Smooth muscle cell (in vitro differentiated cells): Measurements from ENCODE around the gene ARCN1. TPM values are rescaled to one million over a fixed set of nuclear protein-coding genes. Genes with fewer than 3 reads are reported as not detected.

ENCODE experiments used
- DNase-seq: peaks from one replicate; lab custom pipeline; 2025; ENCODE audit not compliant: unreplicated experiment; lab: John Stamatoyannopoulos, UW
- H2AFZ ChIP-seq: fragments of 200-600 bp; sonication (generic); 2 replicates; pipeline ENCODE4 v1.6.0; 2016; ENCODE audit warnings: antibody characterized with exemption, low read depth, mild to moderate bottlenecking
- H3F3A ChIP-seq: fragments of 200-600 bp; sonication (generic); 2 replicates; pipeline ENCODE4 v1.6.0; 2017; ENCODE audit warnings: antibody characterized with exemption, low read depth
- H3K27ac ChIP-seq: fragments of 200-600 bp; sonication (generic); 2 replicates; pipeline ENCODE4 v1.5.1; 2016; ENCODE audit warnings: low read depth, mild to moderate bottlenecking
- H3K27me3 ChIP-seq: fragments of 200-600 bp; sonication (generic); 2 replicates; pipeline ENCODE4 v1.6.1; 2016; ENCODE audit warnings: low read depth, mild to moderate bottlenecking
- H3K36me3 ChIP-seq: fragments of 200-600 bp; sonication (generic); 2 replicates; pipeline ENCODE4 v1.5.1; 2016; ENCODE audit warnings: low read depth
- H3K4me1 ChIP-seq: fragments of 200-600 bp; sonication (generic); 2 replicates; pipeline ENCODE4 v1.5.1; 2016; ENCODE audit warnings: low read depth
- H3K4me2 ChIP-seq: fragments of 200-600 bp; sonication (generic); 2 replicates; pipeline ENCODE4 v1.6.0; 2016; ENCODE audit warnings: mild to moderate bottlenecking
- H3K4me3 ChIP-seq: fragments of 200-600 bp; sonication (generic); 2 replicates; pipeline ENCODE4 v1.5.1; 2016; ENCODE audit warnings: mild to moderate bottlenecking
- H3K79me2 ChIP-seq: fragments of 200-600 bp; sonication (generic); 2 replicates; pipeline ENCODE4 v1.6.0; 2016; ENCODE audit warnings: low read depth, mild to moderate bottlenecking
- H3K9ac ChIP-seq: fragments of 200-600 bp; sonication (generic); 2 replicates; pipeline ENCODE4 v1.6.0; 2016; ENCODE audit warnings: low read depth
- H3K9me3 ChIP-seq: fragments of 200-600 bp; sonication (generic); replicated peaks from 2 replicates; pipeline ENCODE4 v1.5.1; 2016; ENCODE audit warnings: low read depth
- H4K20me1 ChIP-seq: fragments of 200-600 bp; sonication (generic); 2 replicates; pipeline ENCODE4 v1.6.0; 2016; ENCODE audit warnings: low read depth
- CTCF ChIP-seq: fragments of 200-600 bp; sonication (generic); IDR thresholded peaks from 2 replicates; pipeline ENCODE4 v1.5.1; 2017; ENCODE audit warnings: borderline replicate concordance, mild to moderate bottlenecking, antibody characterized with exemption; ENCODE audit not compliant: insufficient read depth, poor library complexity, severe bottlenecking
- WGBS: methylation state at CpG from one replicate; pipeline ENCODE4 v1.1.7; 2016; ENCODE audit warnings: low lambda C conversion rate; 5-methylcytosine and 5-hydroxymethylcytosine counted together
- polyA plus RNA-seq: library from polyadenylated mRNA; unstranded; fragments of >200 nt; fragmentation: Nextera tagmentation; extraction: Ambion mirVana; gene quantifications from 2 replicates; pipeline ENCODE4 v1.2.1, GENCODE V29; 2016
- total RNA-seq: library from RNA; depleted of rRNA; stranded (reverse); fragments of >200 nt; gene quantifications from 2 replicates; pipeline ENCODE4 v1.2.3, GENCODE V29; 2014

Gene ARCN1
- total and polyA plus RNA-seq, 2 experiments from 2014 or later = 285 to 314 TPM

DNA sequence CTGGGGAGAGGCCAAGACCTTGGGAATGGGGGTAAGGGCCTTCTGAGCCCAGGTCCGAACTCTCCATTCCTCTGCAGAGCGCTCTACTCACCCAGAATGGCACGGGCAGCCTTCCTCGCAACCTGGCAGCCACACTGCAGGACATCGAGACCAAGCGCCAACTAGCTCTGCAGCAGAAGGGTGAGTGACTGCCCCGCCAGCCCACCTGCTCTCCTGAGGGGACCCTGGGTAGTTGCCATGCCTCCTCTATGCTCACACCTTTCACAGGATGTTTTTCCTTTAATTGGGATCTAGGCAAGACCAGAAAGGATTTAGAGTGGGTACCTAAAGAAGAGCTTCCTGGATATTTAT lies 71.8 kb downstream of the ARCN1 start:
- 99% methylated on average over 7 of the region's 7 CpGs for WGBS
- Histone ChIP-seq H2AFZ (no peak overlapping the region), H3K36me3 (peaks cover 7% of the 10 kb centered on the region), H3K9ac (no peak overlapping the region), H3F3A (no peaks in the 10 kb centered on the region), H3K4me2 (no peak overlapping the region), H3K4me3 (no peak overlapping the region), H3K27me3 (no peaks in the 10 kb centered on the region), H3K4me1 (no peaks in the 10 kb centered on the region), H3K9me3 (no peaks in the 10 kb centered on the region), H4K20me1 (peaks cover 97% of the 10 kb centered on the region), H3K27ac (no peak overlapping the region), H3K79me2 (no peaks in the 10 kb centered on the region)
- DNase-seq = no peak
- no peak for TF ChIP-seq CTCF

- H3K36me3 ChIP-seq = peaks cover 7% of the 10 kb centered on the region
- 98% methylated on average over 10 of the region's 10 CpGs for WGBS
- no peaks in the 10 kb centered on the region for H3K4me1 ChIP-seq
- H4K20me1 ChIP-seq = peaks cover 98% of the 10 kb centered on the region
- DNase-seq = no peak
- no peak overlapping the region for H2AFZ ChIP-seq
- H3K4me2 ChIP-seq = no peak overlapping the region
- no peak overlapping the region for H3K27ac ChIP-seq
- no peaks in the 10 kb centered on the region for H3K27me3 ChIP-seq
- no peaks in the 10 kb centered on the region for H3F3A ChIP-seq
- no peak overlapping the region for H3K9ac ChIP-seq
- TF ChIP-seq CTCF = no peak
- no peaks in the 10 kb centered on the region for H3K9me3 ChIP-seq
- H3K79me2 ChIP-seq = no peaks in the 10 kb centered on the region
- H3K4me3 ChIP-seq = no peak overlapping the region
These were observed 72.3 kb downstream of the ARCN1 start for GRCh38 chr11:118644496-118644895.

DNA sequence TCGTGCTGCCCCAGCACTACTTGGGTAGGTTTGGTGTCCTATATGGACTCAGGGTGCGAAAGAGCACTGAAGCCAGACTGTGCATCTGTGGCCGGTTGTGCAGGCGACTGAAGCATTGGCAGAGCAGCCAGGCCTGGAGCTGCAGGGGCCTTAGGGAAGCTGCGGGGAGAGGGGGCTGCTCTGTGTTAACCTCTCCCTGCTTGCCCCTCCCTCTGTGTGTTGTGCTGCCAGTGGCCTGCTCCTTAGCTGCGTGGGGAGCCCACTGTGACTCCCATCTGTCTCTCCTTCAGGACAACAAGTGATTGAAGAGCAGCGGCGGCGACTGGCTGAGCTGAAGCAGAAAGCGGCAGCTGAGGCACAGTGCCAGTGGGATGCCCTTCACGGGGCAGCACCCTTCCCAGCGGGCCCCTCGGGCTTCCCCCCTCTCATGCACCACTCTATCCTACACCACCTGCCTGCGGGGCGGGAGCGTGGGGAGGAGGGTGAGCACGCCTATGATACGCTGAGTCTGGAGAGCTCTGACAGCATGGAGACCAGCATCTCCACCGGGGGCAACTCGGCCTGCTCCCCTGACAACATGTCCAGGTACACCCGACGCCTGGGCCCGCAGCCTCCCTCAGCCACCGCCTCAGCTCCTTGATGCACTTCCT lies 73.0 kb downstream of the ARCN1 start:
- 97% methylated on average over 24 of the region's 24 CpGs for WGBS
- H3K4me3 ChIP-seq = no peak overlapping the region

More for the DNA sequence above, 73.0 kb downstream of the ARCN1 start:
- no peak overlapping the region for H2AFZ ChIP-seq
- H3K79me2 ChIP-seq = no peaks in the 10 kb centered on the region
- DNase-seq = no peak
- H3K9ac ChIP-seq = no peak overlapping the region
- H3F3A ChIP-seq = no peaks in the 10 kb centered on the region
- no peak overlapping the region for H3K27ac ChIP-seq
- no peaks in the 10 kb centered on the region for H3K27me3 ChIP-seq
- H3K36me3 ChIP-seq = peaks cover 7% of the 10 kb centered on the region
- no peaks in the 10 kb centered on the region for H3K4me1 ChIP-seq
- no peaks in the 10 kb centered on the region for H3K9me3 ChIP-seq
- H4K20me1 ChIP-seq = peaks cover 98% of the 10 kb centered on the region
- no peak for TF ChIP-seq CTCF
- no peak overlapping the region for H3K4me2 ChIP-seq
